HCT116 (cell line): ENCODE results near the gene APOA5. TPM values are rescaled to one million over a fixed set of nuclear protein-coding genes. Genes with fewer than 3 reads are reported as not detected.

ENCODE experiments used
- ATAC-seq: fragments of 200-7000 bp; cut with Tn5 transposase; 2 replicates; pipeline ENCODE4 v1.9.1; 2020; ENCODE audit warnings: mild to moderate bottlenecking, moderate library complexity
- BruUV-seq: library from RNA; stranded (reverse); fragments of 400-500 nt; replicated peaks from 2 replicates; lab custom pipeline; 2021; lab: Mats Ljungman, UMichigan
- CTCF ChIA-PET: fragments of 300-600 bp; sonication (Branson Sonifier 250); formaldehyde crosslinking; loops from one replicate; lab custom pipeline; 2021; ENCODE audit warnings: antibody characterized with exemption; lab: Charles Lee
- POLR2A ChIA-PET: fragments of 300-600, 350-600 bp; sonication (Branson Sonifier 250); formaldehyde crosslinking; loops from one replicate; lab custom pipeline; 2021; ENCODE audit warnings: antibody characterized with exemption; lab: Charles Lee
- RAD21 ChIA-PET, 2 experiments: fragments of 300-600 bp; sonication (Branson Sonifier 250); formaldehyde crosslinking; loops; one replicate each; lab custom pipeline; 2023; ENCODE audit warnings: low total read pairs in 2 of 2; ENCODE audit not compliant: uncharacterized antibody in 2 of 2, unreplicated experiment in 2 of 2, low non-redundant PET in 1 of 2; lab: Charles Lee
- DNase-seq: peaks from one replicate; pipeline ENCODE4 v3.0.0-alpha.2; 2010; ENCODE audit warnings: low read depth, low spot score
- H2AFZ ChIP-seq: fragments of 200-600 bp; shearing (Covaris generic), sonication (generic); 2 replicates; pipeline ENCODE4 v1.6.1; 2017; ENCODE audit warnings: low read depth, mixed run types, mixed read lengths, antibody characterized with exemption, low read length; ENCODE audit not compliant: poor library complexity, severe bottlenecking
- H3K27ac ChIP-seq: 2 replicates; pipeline ENCODE4 v1.5.1; 2012; ENCODE audit warnings: low read depth, low read length
- H3K27me3 ChIP-seq: fragments of 200-600 bp; sonication (generic); 2 replicates; pipeline ENCODE4 v1.6.1; 2016; ENCODE audit warnings: mixed run types, low read length, mixed read lengths; ENCODE audit not compliant: insufficient read depth
- H3K36me3 ChIP-seq, 2 experiments: fragments of 200-500 bp in 1 of 2; fragments of 200-600 bp in 1 of 2; sonication (Bioruptor generic) in 1 of 2; sonication (generic) in 1 of 2; 2 replicates each; pipeline versions ENCODE4 v1.5.1 to v1.6.1; 2014 to 2016; ENCODE audit warnings: low read length in 2 of 2, inconsistent platforms in 1 of 2, mixed read lengths in 1 of 2, mixed run types in 1 of 2; ENCODE audit not compliant: insufficient read depth in 2 of 2, control insufficient read depth in 1 of 2
- H3K4me1 ChIP-seq, 2 experiments: fragments of 200-600 bp in 1 of 2; sonication (generic) in 1 of 2; 2 replicates each; pipeline versions ENCODE4 v1.5.1 to v1.6.1; 2012 to 2017; ENCODE audit warnings: low read length in 2 of 2, inconsistent platforms in 1 of 2, mild to moderate bottlenecking in 1 of 2, mixed read lengths in 1 of 2, mixed run types in 1 of 2, moderate library complexity in 1 of 2; ENCODE audit not compliant: insufficient read depth in 2 of 2, control insufficient read depth in 1 of 2
- H3K4me2 ChIP-seq: fragments of 200-600 bp; sonication (generic); 2 replicates; pipeline ENCODE4 v1.6.1; 2017; ENCODE audit warnings: mixed run types, low read length, mixed read lengths
- H3K4me3 ChIP-seq, 2 experiments: fragments of 200-600 bp in 1 of 2; sonication (generic) in 1 of 2; replicated peaks in 1 of 2; 2 replicates each; pipeline ENCODE4 v1.5.1; 2011 to 2016; ENCODE audit warnings: low read length in 2 of 2, control low read depth in 1 of 2, low read depth in 1 of 2, mild to moderate bottlenecking in 1 of 2, mixed read lengths in 1 of 2, mixed run types in 1 of 2
- H3K79me2 ChIP-seq: fragments of 200-600 bp; sonication (generic); 2 replicates; pipeline ENCODE4 v1.6.1; 2017; ENCODE audit warnings: mild to moderate bottlenecking, mixed run types, low read length, moderate library complexity, mixed read lengths; ENCODE audit not compliant: insufficient read depth
- H3K9ac ChIP-seq: fragments of 200-600 bp; sonication (generic); 2 replicates; pipeline ENCODE4 v1.6.1; 2016; ENCODE audit warnings: low read length, mixed read lengths
- H3K9me2 ChIP-seq: fragments of 200-600 bp; sonication (generic), shearing (Covaris generic); 2 replicates; pipeline ENCODE4 v1.6.1; 2017; ENCODE audit warnings: mixed run types, mild to moderate bottlenecking, moderate library complexity; ENCODE audit not compliant: insufficient read depth
- H3K9me3 ChIP-seq, 2 experiments: fragments of 200-500 bp in 1 of 2; fragments of 200-600 bp in 1 of 2; sonication (Bioruptor generic) in 1 of 2; sonication (generic) in 1 of 2; 2 replicates each; pipeline ENCODE4 v1.6.1; 2014 to 2017; ENCODE audit warnings: low read length in 2 of 2, mixed read lengths in 2 of 2, inconsistent platforms in 1 of 2, low read depth in 1 of 2, mild to moderate bottlenecking in 1 of 2, mixed run types in 1 of 2, moderate library complexity in 1 of 2; ENCODE audit not compliant: control insufficient read depth in 1 of 2, insufficient read depth in 1 of 2
- H4K20me1 ChIP-seq: fragments of 200-600 bp; sonication (generic), shearing (Covaris generic); 2 replicates; pipeline ENCODE4 v1.6.1; 2017; ENCODE audit warnings: mixed run types, mild to moderate bottlenecking, moderate library complexity; ENCODE audit not compliant: insufficient read depth
- CBX3 ChIP-seq: IDR thresholded peaks from 2 replicates; pipeline ENCODE4 v1.6.1; 2012; ENCODE audit warnings: low read depth
- CEBPB ChIP-seq: IDR thresholded peaks from 2 replicates; pipeline ENCODE4 v1.6.1; 2012; ENCODE audit warnings: low read depth
- EGR1 ChIP-seq: IDR thresholded peaks from 2 replicates; pipeline ENCODE4 v1.6.1; 2012; ENCODE audit warnings: low read depth
- ELF1 ChIP-seq: IDR thresholded peaks from 2 replicates; pipeline ENCODE4 v1.6.1; 2012; ENCODE audit warnings: low read depth, borderline replicate concordance
- EZH2 ChIP-seq: fragments of 200-600 bp; sonication (generic); IDR thresholded peaks from 2 replicates; pipeline ENCODE4 v1.6.1; 2017; ENCODE audit warnings: antibody characterized with exemption, mixed run types
- EZH2phosphoT487 ChIP-seq: fragments of 200-600 bp; IDR thresholded peaks from 2 replicates; pipeline ENCODE4 v1.6.1; 2018; ENCODE audit warnings: antibody characterized with exemption, borderline replicate concordance
- JUND ChIP-seq: IDR thresholded peaks from 2 replicates; pipeline ENCODE4 v1.6.1; 2012
- MAX ChIP-seq: IDR thresholded peaks from 2 replicates; pipeline ENCODE4 v1.6.1; 2012
- POLR2A ChIP-seq: IDR thresholded peaks from 2 replicates; pipeline ENCODE4 v1.7.0; 2011; ENCODE audit warnings: borderline replicate concordance; ENCODE audit not compliant: insufficient read depth, insufficient read length; ENCODE audit errors: extremely low read depth
- POLR2AphosphoS5 ChIP-seq: IDR thresholded peaks from 2 replicates; pipeline ENCODE4 v1.6.1; 2011; ENCODE audit warnings: mild to moderate bottlenecking, low read depth, low read length, moderate library complexity
- RAD21 ChIP-seq: IDR thresholded peaks from 2 replicates; pipeline ENCODE4 v1.6.1; 2012; ENCODE audit warnings: low read depth, mild to moderate bottlenecking
- REST ChIP-seq: IDR thresholded peaks from 2 replicates; pipeline ENCODE4 v1.6.1; 2012; ENCODE audit warnings: low read depth
- SIN3A ChIP-seq: IDR thresholded peaks from 2 replicates; pipeline ENCODE4 v1.6.1; 2012; ENCODE audit warnings: low read depth
- SP1 ChIP-seq: IDR thresholded peaks from 2 replicates; pipeline ENCODE4 v1.6.1; 2012; ENCODE audit warnings: low read depth
- SRF ChIP-seq: IDR thresholded peaks from 2 replicates; pipeline ENCODE4 v1.6.1; 2012; ENCODE audit warnings: low read depth
- TCF7L2 ChIP-seq: IDR thresholded peaks from 2 replicates; pipeline ENCODE4 v1.7.0; 2011; ENCODE audit warnings: borderline replicate concordance, inconsistent platforms; ENCODE audit not compliant: insufficient read depth, insufficient read length; ENCODE audit errors: extremely low read depth
- YY1 ChIP-seq: IDR thresholded peaks from 2 replicates; pipeline ENCODE4 v1.6.1; 2011; ENCODE audit warnings: low read length, low read depth, moderate library complexity, mild to moderate bottlenecking; ENCODE audit not compliant: insufficient replicate concordance; ENCODE audit errors: extremely low read depth
- ZBTB33 ChIP-seq: IDR thresholded peaks from 2 replicates; pipeline ENCODE4 v1.6.1; 2011; ENCODE audit warnings: mild to moderate bottlenecking, low read length, moderate library complexity; ENCODE audit not compliant: insufficient replicate concordance; ENCODE audit errors: extremely low read depth
- ZFX ChIP-seq: fragments of 450-650 bp; IDR thresholded peaks from 2 replicates; pipeline ENCODE4 v1.6.1; 2017
- ZNF274 ChIP-seq: fragments of 200-500 bp; sonication (Bioruptor generic); IDR thresholded peaks from 2 replicates; pipeline ENCODE4 v1.6.1; 2014; ENCODE audit warnings: mild to moderate bottlenecking, low read depth, low read length, inconsistent platforms
- intact Hi-C: fragments of 100-400 bp; cut with micrococcal nuclease; formaldehyde crosslinking; loops from 2 replicates; pipeline ENCODE4 v1.10.0; 2022
- total RNA-seq: library from RNA; stranded (reverse); gene quantifications from one replicate; pipeline ENCODE4 v1.2.1, GENCODE V29; 2021; ENCODE audit not compliant: unreplicated experiment

APOA5 gene
- total RNA-seq, 1 experiment from 2014 or later, result 0.12 TPM

- TF ChIP-seq RAD21 (no peak), TCF7L2 (no peak), POLR2A (no peak), EZH2phosphoT487 (no peak), JUND (no peak), CEBPB (no peak), POLR2AphosphoS5 (no peak), ZNF274 (no peak), ZBTB33 (no peak), SRF (no peak), ZFX (no peak), SP1 (no peak), MAX (no peak), YY1 (no peak), EGR1 (no peak), SIN3A (no peak), ELF1 (no peak), CBX3 (no peak), EZH2 (no peak), REST (no peak)
- TF ChIP-seq, all 23 proteins: peak for 0
Measured at GRCh38 chr11:116740741-116741140, 50.9 kb downstream of the APOA5 start.

More at GRCh38 chr11:116740741-116741140, 50.9 kb downstream of the APOA5 start:
- ATAC-seq, result no peak
- POLR2A ChIA-PET, result no interaction called here
- Histone ChIP-seq H3K27ac (no peak overlapping the region), H3K4me2 (no peak overlapping the region), H3K9me3 (no peaks in the 10 kb centered on the region), H2AFZ (no peak overlapping the region), H3K9me2 (no peaks in the 10 kb centered on the region), H3K27me3 (no peaks in the 10 kb centered on the region), H3K36me3 (peaks cover 0 to 6% of the 10 kb centered on the region in 2 experiments; a peak in 1 of 4 replicates), H4K20me1 (no peaks in the 10 kb centered on the region), H3K4me1 (no peaks in the 10 kb centered on the region), H3K9ac (no peak overlapping the region), H3K79me2 (no peaks in the 10 kb centered on the region), H3K4me3 (no peak overlapping the region)
- no TSS peak for BruUV-seq
- RAD21 ChIA-PET, result no interaction called here
- intact Hi-C loops, result no loop called here
- DNase-seq, result no peak
- CTCF ChIA-PET, result no interaction called here
